Neural crest cell (in vitro differentiated cells): ENCODE data around the gene ZNF441. TPM values are rescaled to one million over a fixed set of nuclear protein-coding genes. Genes with fewer than 3 reads are reported as not detected.

Experiments used
- DNase-seq: peaks from one replicate; pipeline ENCODE4 v3.0.0; 2021; ENCODE audit warnings: low read depth, mixed read lengths, low spot score
- H3K27ac Mint-ChIP-seq: one replicate; pipeline ENCODE4 v1.8.0; 2021; ENCODE audit warnings: mild to moderate bottlenecking, mixed read lengths; ENCODE audit not compliant: unreplicated experiment
- H3K27me3 Mint-ChIP-seq: 2 replicates; pipeline ENCODE4 v1.8.0; 2021; ENCODE audit warnings: low read depth, mild to moderate bottlenecking, mixed read lengths
- H3K36me3 Mint-ChIP-seq: 2 replicates; pipeline ENCODE4 v1.8.0; 2021; ENCODE audit warnings: low read depth, mild to moderate bottlenecking, mixed read lengths
- H3K4me1 Mint-ChIP-seq: 2 replicates; pipeline ENCODE4 v1.8.0; 2021; ENCODE audit warnings: mixed read lengths
- H3K4me3 Mint-ChIP-seq: one replicate; pipeline ENCODE4 v1.8.0; 2021; ENCODE audit warnings: mild to moderate bottlenecking, mixed read lengths
- H3K9me3 Mint-ChIP-seq: 2 replicates; pipeline ENCODE4 v1.8.0; 2021; ENCODE audit warnings: mixed read lengths
- long read RNA-seq: library from polyadenylated mRNA; unstranded; transcript quantifications from one replicate; pipeline ENCODE4 v2.0.0, GENCODE V29; 2020
- total RNA-seq: library from RNA; stranded (reverse); gene quantifications from 2 replicates; pipeline ENCODE4 v1.2.1, GENCODE V29; 2021
- TF ChIP-seq, protein P1 (sequence below): fragments of 200-600 bp; sonication (generic); conservative IDR thresholded peaks from 2 replicates; pipeline ENCODE4 v1.5.0; 2021; ENCODE audit warnings: antibody characterized with exemption, mild to moderate bottlenecking

Gene ZNF441
- 3.9 and 5.7 TPM in 2 replicates for total RNA-seq
- long read RNA-seq, full-length matches to known transcripts, result 16 of 17 reads
- long read RNA-seq, partial matches to known transcripts, result 0 of 17 reads
- long read RNA-seq, other reads (novel, unspliced or antisense), result 1 of 17 reads

DNA sequence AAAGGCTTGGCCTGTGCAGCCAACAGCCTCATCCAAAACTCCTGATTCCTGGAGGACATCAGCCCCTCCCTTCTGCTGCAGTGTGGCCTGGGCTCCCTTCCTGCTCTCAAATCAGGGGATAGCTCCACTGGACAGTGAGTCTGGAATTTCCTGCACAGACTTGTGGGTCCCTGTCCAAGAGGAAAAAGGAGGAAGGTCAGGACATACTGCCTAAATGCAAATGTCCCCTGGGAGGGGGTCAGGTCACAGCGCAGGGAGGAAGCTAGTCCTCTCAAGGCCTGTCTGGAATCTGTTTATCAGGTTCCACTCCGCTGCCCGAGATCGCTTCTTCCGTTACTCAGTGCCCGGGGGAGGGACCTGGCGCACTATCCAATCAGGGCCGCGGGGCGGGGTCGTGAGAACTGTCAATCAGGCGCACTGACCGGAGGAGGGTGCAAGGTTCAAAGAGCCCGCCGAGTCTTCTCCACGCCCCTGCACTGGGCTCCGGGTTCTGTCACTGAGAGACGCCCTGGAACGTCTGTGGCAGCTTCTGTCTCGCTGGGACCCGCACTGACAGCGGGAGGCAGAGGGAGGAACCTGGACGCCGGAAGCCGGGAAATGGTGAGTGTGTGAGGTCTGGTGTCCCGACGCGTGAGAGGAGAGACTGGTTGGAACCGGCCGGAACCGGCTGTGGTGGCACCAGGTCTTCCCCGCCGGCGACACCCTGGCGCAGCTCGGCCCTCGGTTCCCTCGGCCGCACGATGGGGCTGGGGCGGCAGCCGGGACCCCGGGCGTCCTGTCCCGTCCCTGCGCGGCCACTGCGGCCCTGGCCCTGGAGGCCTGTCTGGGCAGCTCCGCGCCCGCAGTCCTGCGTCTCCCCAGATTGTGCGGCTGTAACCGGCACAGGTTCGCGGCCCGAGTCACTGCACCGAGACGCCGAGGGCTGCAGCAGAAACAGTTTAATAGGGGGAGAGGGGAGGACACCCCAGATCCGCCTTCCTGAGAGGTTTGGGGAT, at the start of gene ZNF441:
Gene ZNF441, plus strand, starts transcription at position 404 of the 995 bp plus-strand sequence. Its CDS starts 194 bp downstream, at position 598.
- Mint-ChIP-seq H3K27ac (peak within 1 kb of the TSS; percentile 99), H3K4me3 (peak within 1 kb of the TSS; percentile 99), H3K27me3 (peaks cover 19% of the 10 kb centered on the region), H3K9me3 (peaks cover 16% of the 10 kb centered on the region), H3K36me3 (peaks cover 13% of the 10 kb centered on the region), H3K4me1 (peaks cover 22% of the 10 kb centered on the region)
- DNase-seq, result peak; percentile 98
- TF ChIP-seq, protein P1, sequence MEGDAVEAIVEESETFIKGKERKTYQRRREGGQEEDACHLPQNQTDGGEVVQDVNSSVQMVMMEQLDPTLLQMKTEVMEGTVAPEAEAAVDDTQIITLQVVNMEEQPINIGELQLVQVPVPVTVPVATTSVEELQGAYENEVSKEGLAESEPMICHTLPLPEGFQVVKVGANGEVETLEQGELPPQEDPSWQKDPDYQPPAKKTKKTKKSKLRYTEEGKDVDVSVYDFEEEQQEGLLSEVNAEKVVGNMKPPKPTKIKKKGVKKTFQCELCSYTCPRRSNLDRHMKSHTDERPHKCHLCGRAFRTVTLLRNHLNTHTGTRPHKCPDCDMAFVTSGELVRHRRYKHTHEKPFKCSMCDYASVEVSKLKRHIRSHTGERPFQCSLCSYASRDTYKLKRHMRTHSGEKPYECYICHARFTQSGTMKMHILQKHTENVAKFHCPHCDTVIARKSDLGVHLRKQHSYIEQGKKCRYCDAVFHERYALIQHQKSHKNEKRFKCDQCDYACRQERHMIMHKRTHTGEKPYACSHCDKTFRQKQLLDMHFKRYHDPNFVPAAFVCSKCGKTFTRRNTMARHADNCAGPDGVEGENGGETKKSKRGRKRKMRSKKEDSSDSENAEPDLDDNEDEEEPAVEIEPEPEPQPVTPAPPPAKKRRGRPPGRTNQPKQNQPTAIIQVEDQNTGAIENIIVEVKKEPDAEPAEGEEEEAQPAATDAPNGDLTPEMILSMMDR, result no peak

DNA sequence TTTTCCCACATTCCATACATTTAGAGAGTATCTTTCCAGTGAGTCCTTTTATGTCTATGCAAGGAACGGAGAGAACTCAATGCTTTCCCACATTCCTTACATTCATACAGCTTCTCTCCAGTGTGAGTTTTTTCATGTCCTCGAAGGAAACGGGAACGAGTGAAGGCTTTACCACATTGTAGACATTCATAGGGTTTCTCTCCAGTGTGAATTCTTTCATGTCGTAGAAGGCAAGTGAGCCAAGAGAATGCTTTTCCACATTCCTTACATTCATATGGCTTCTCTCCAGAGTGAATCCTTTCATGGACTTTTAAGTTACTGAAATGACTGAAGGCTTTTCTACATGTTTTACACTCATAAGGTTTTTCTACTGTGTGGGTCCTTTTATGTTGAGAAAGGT, 45.1 kb upstream of the ZNF441 start:
- Mint-ChIP-seq H3K27ac (no peak overlapping the region), H3K36me3 (peaks cover 74% of the 10 kb centered on the region), H3K27me3 (no peaks in the 10 kb centered on the region), H3K9me3 (peaks cover 34% of the 10 kb centered on the region), H3K4me1 (no peaks in the 10 kb centered on the region), H3K4me3 (no peak overlapping the region)
- TF ChIP-seq, protein P1, result no peak
- no peak for DNase-seq

DNA sequence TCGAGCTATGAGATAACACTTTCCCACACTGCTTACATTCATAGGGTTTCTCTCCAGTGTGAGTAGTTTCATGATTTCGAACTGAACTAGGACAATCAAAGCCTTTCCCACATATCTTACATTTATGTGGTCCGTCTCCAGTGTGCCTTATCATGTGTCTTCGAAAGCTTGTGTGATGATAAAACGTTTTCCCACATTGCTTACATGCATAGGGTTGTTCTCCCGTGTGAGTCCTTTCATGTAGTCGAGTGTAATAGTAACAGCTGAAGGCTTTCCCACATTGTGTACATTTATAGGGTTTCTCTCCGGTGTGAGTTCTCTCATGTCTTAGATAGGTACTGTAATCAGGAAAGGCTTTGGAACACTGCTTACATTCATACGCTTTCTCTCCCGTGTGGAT, 44.4 kb upstream of the ZNF441 start:
- TF ChIP-seq, protein P1, result no peak
- Mint-ChIP-seq H3K9me3 (peaks cover 32% of the 10 kb centered on the region), H3K4me1 (no peaks in the 10 kb centered on the region), H3K27ac (no peak overlapping the region), H3K36me3 (peaks cover 76% of the 10 kb centered on the region), H3K27me3 (no peaks in the 10 kb centered on the region), H3K4me3 (no peak overlapping the region)
- no peak for DNase-seq

DNA sequence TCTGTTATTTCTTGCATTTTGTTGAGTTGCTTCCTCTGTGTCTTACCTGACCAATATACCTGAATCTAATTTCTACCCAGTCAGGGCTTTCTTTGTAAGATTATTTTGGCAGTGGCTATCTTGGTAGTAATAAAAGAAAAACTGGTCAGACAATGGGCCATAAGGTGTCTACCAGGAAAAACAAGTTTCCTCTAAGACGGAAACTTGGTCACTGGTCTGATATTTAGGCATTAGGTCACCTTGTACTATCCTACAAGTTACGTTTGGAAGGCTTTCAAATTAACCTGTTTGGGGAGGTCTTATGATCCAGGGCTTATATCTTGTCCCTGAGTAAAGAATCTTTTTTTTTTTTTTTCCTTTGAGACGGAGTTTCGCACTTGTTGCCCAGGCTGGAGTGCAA, 37.2 kb upstream of the ZNF441 start:
- no peak for DNase-seq
- Mint-ChIP-seq H3K4me3 (no peak overlapping the region), H3K36me3 (peaks cover 49% of the 10 kb centered on the region), H3K9me3 (peaks cover 12% of the 10 kb centered on the region), H3K27ac (no peak overlapping the region), H3K27me3 (no peaks in the 10 kb centered on the region), H3K4me1 (no peaks in the 10 kb centered on the region)
- TF ChIP-seq, protein P1, result no peak

DNA sequence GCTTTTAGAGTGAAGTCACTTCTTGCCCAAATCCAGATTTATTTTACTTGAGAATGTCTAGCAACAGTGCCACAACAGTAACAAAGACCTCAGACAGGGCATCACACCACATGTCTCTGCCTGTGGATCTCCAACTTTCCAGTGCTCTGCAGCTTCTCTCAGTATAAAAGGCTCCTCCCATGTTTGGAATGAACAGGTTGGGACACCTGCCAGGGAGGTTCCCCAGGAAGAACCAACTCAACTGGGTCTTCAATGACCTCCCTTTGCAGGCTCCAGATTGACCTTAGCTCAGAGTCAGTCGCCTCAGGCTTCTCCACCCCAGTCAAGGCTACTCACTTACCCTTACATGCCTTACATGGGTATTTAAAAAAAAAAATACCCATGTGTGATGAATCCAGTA, 31.4 kb upstream of the ZNF441 start:
- H3K4me3 Mint-ChIP-seq, result peak overlapping the region; percentile 44
- TF ChIP-seq, protein P1, result no peak
- no peaks in the 10 kb centered on the region for H3K9me3 Mint-ChIP-seq
- H3K27ac Mint-ChIP-seq, result no peak overlapping the region
- peaks cover 17% of the 10 kb centered on the region for H3K36me3 Mint-ChIP-seq
- peaks cover 24% of the 10 kb centered on the region for H3K4me1 Mint-ChIP-seq
- H3K27me3 Mint-ChIP-seq, result no peaks in the 10 kb centered on the region
- no peak for DNase-seq
